Lung microvascular endothelial cell (primary cell): Measurements from ENCODE around the gene TRAF4. TPM values are rescaled to one million over a fixed set of nuclear protein-coding genes. Genes with fewer than 3 reads are reported as not detected.
A peak's percentile ranks its signal among the peaks of the same experiment; 100 is the strongest.
"Not testable (repeated sequence)": the region's sequence is repeated elsewhere in the genome, so short reads cannot be mapped to it uniquely, and the experiment has no call there.

Experiments used
- DNase-seq, 2 donors: peaks; one replicate each; pipeline versions ENCODE4 v3.0.0 to v3.0.0-alpha.2; 2010; ENCODE audit warnings: low read depth in 2 of 2
- total RNA-seq: library from RNA; depleted of rRNA; stranded (reverse); fragments of >200 nt; gene quantifications from 2 replicates; pipeline ENCODE4 v1.2.1, GENCODE V29; 2014

The TRAF4 gene
- total RNA-seq, 1 donor from 2014 or later: 22.2 TPM

- DNase-seq: no peak
Measured at GRCh38 chr17:28747801-28748750, 4.3 kb downstream of the TRAF4 start.

GRCh38 chr17:28748852-28749515 is 5.2 kb downstream of the TRAF4 start:
- DNase-seq: no peak

GRCh38 chr17:28749516-28750177 is 5.8 kb downstream of the TRAF4 start:
- DNase-seq: peak in 1 of 2 donors; percentile 30

- peak; percentile 93 to 95 for DNase-seq
Measured at GRCh38 chr17:28750178-28751047, 6.6 kb downstream of the TRAF4 start.

- no peak for DNase-seq
Measured at GRCh38 chr17:28751600-28752366, 8.0 kb downstream of the TRAF4 start.

GRCh38 chr17:28755486-28755885 is 11.7 kb downstream of the TRAF4 start:
- no peak for DNase-seq

- no peak for DNase-seq
Measured at GRCh38 chr17:28756049-28756804, 12.4 kb downstream of the TRAF4 start.

- DNase-seq: no peak
Measured at GRCh38 chr17:28758411-28759121, 14.8 kb downstream of the TRAF4 start.

GRCh38 chr17:28759256-28759865 is 15.6 kb downstream of the TRAF4 start:
- DNase-seq: no peak

GRCh38 chr17:28760601-28761562 is 17.1 kb downstream of the TRAF4 start:
- DNase-seq: peak; percentile 49 to 65

- no peak for DNase-seq
Measured at GRCh38 chr17:28763137-28763799, 19.5 kb downstream of the TRAF4 start.

GRCh38 chr17:28763804-28764266 is 20.0 kb downstream of the TRAF4 start:
- peak; percentile 74 to 80 for DNase-seq

- no peak for DNase-seq
Measured at GRCh38 chr17:28765038-28765437, 21.2 kb downstream of the TRAF4 start.

GRCh38 chr17:28773736-28774135 is 29.9 kb downstream of the TRAF4 start:
- no peak for DNase-seq

- no peak for DNase-seq
Measured at GRCh38 chr17:28774206-28774605, 30.4 kb downstream of the TRAF4 start.

GRCh38 chr17:28777178-28777577 is 33.4 kb downstream of the TRAF4 start:
- no peak for DNase-seq

GRCh38 chr17:28779601-28780000 is 35.8 kb downstream of the TRAF4 start:
- not testable (repeated sequence) for DNase-seq
